ENCODE data around the gene ANXA4. TPM values are rescaled to one million over a fixed set of nuclear protein-coding genes. Genes with fewer than 3 reads are reported as not detected.

The ANXA4 gene
- total RNA-seq, 1 experiment from 2014 or later = 51.1 TPM

DNA sequence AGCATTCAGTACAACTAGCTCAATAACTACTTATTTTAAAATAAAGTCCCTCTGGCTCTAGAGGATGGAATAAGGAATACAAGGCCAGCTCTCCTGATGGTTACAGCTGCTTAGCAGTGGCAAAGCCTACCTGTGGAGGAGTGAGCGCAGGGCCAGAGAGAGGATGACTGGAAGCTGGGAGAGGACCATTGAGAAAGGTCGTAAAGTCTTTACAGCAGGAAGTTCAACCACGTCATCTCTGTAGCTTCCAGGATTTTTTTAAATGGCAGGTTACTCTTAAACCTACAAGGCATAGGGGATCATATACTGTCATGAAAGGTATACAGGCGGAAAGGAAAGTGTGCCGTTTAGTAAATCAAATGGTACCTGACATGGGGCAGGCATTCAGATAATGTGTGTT lies 26.3 kb downstream of the ANXA4 start:
- ATAC-seq (peak; percentile 52), DNase-seq (peak; percentile 51)
- Histone ChIP-seq H3K9me2 (replicated peaks; ENCODE audit: low read length) (no peaks in the 10 kb centered on the region), H3K9me3 (ENCODE audit: low read length) (no peaks in the 10 kb centered on the region), H3K9ac (ENCODE audit: low read length) (no peak overlapping the region), H3K36me3 (ENCODE audit: low read depth, low read length) (0 out of 2 replicates have a peak, but pooled peaks cover 3% of the 10 kb centered on the region), H3K27me3 (ENCODE audit: low read length) (no peaks in the 10 kb centered on the region), H3K79me2 (ENCODE audit: low read length) (peaks cover 24% of the 10 kb centered on the region; the same call in 1 of the 2 replicates), H3F3A (ENCODE audit: low read length, unreplicated experiment) (no peaks in the 10 kb centered on the region), H4K20me1 (ENCODE audit: low read length) (no peaks in the 10 kb centered on the region), H2AFZ (ENCODE audit: low read length) (no peak overlapping the region), H3K27ac (ENCODE audit: low read length) (peak overlapping the region; percentile 91), H3K4me1 (ENCODE audit: insufficient read depth, low read length) (peaks cover 78% of the 10 kb centered on the region), H3K4me2 (ENCODE audit: low read length) (0 out of 2 replicates have a peak overlapping the region, but pooled peaks have one; percentile 30), H3K4me3 (ENCODE audit: low read length) (no peak overlapping the region)
- ChIA-PET CTCF (no interaction called here), POLR2A (ENCODE audit: unreplicated experiment) (no interaction called here)
- TF ChIP-seq EZH2phosphoT487 (IDR thresholded peaks at IDR 0.05; ENCODE audit: borderline replicate concordance, low read length) (no peak), EZH2 (IDR thresholded peaks at IDR 0.05; ENCODE audit: low read length, unreplicated experiment) (no peak)
- TF ChIP-seq, protein P1, sequence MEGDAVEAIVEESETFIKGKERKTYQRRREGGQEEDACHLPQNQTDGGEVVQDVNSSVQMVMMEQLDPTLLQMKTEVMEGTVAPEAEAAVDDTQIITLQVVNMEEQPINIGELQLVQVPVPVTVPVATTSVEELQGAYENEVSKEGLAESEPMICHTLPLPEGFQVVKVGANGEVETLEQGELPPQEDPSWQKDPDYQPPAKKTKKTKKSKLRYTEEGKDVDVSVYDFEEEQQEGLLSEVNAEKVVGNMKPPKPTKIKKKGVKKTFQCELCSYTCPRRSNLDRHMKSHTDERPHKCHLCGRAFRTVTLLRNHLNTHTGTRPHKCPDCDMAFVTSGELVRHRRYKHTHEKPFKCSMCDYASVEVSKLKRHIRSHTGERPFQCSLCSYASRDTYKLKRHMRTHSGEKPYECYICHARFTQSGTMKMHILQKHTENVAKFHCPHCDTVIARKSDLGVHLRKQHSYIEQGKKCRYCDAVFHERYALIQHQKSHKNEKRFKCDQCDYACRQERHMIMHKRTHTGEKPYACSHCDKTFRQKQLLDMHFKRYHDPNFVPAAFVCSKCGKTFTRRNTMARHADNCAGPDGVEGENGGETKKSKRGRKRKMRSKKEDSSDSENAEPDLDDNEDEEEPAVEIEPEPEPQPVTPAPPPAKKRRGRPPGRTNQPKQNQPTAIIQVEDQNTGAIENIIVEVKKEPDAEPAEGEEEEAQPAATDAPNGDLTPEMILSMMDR (conservative IDR thresholded peaks at IDR 0.05; ENCODE audit: low read depth, low read length) = no peak
- BruUV-seq (replicated peaks) = no TSS peak
- intact Hi-C loops (cut with micrococcal nuclease) = no loop called here

GRCh38 chr2:69768789-69769188 lies 26.9 kb downstream of the ANXA4 start:
- Histone ChIP-seq H3K9me3 (ENCODE audit: low read length) (no peaks in the 10 kb centered on the region), H3K4me2 (ENCODE audit: low read length) (0 out of 2 replicates have a peak overlapping the region, but pooled peaks have one; percentile 30)

GRCh38 chr2:69769272-69769671 lies 27.3 kb downstream of the ANXA4 start:
- BruUV-seq (replicated peaks) = no TSS peak
- H3K9ac ChIP-seq (ENCODE audit: low read length) = peak overlapping the region; percentile 57
- peak overlapping the region; percentile 10; the same call in 1 of the 2 replicates for H3K4me2 ChIP-seq (ENCODE audit: low read length)
- ATAC-seq = no peak
- 0 out of 2 replicates have a peak, but pooled peaks cover 3% of the 10 kb centered on the region for H3K36me3 ChIP-seq (ENCODE audit: low read depth, low read length)
- peak overlapping the region; percentile 91 for H3K27ac ChIP-seq (ENCODE audit: low read length)
- DNase-seq = no peak
- H3K9me2 ChIP-seq (replicated peaks; ENCODE audit: low read length) = no peaks in the 10 kb centered on the region
- intact Hi-C loops (cut with micrococcal nuclease) = no loop called here
- H3K79me2 ChIP-seq (ENCODE audit: low read length) = peaks cover 24% of the 10 kb centered on the region; the same call in 1 of the 2 replicates
- no peaks in the 10 kb centered on the region for H3F3A ChIP-seq (ENCODE audit: low read length, unreplicated experiment)
- H4K20me1 ChIP-seq (ENCODE audit: low read length) = no peaks in the 10 kb centered on the region
- POLR2A ChIA-PET (ENCODE audit: unreplicated experiment) = no interaction called here
- no peaks in the 10 kb centered on the region for H3K9me3 ChIP-seq (ENCODE audit: low read length)
- TF ChIP-seq EZH2phosphoT487 (IDR thresholded peaks at IDR 0.05; ENCODE audit: borderline replicate concordance, low read length) = no peak
- no peak for TF ChIP-seq EZH2 (IDR thresholded peaks at IDR 0.05; ENCODE audit: low read length, unreplicated experiment)
- TF ChIP-seq, protein P1 (conservative IDR thresholded peaks at IDR 0.05; ENCODE audit: low read depth, low read length) = no peak
- H2AFZ ChIP-seq (ENCODE audit: low read length) = no peak overlapping the region
- peaks cover 80% of the 10 kb centered on the region for H3K4me1 ChIP-seq (ENCODE audit: insufficient read depth, low read length)
- CTCF ChIA-PET = no interaction called here
- no peaks in the 10 kb centered on the region for H3K27me3 ChIP-seq (ENCODE audit: low read length)
- no peak overlapping the region for H3K4me3 ChIP-seq (ENCODE audit: low read length)

More at GRCh38 chr2:69768789-69769188, 26.9 kb downstream of the ANXA4 start:
- TF ChIP-seq, protein P1 (conservative IDR thresholded peaks at IDR 0.05; ENCODE audit: low read depth, low read length) = no peak
- no peak for TF ChIP-seq EZH2 (IDR thresholded peaks at IDR 0.05; ENCODE audit: low read length, unreplicated experiment)
- TF ChIP-seq EZH2phosphoT487 (IDR thresholded peaks at IDR 0.05; ENCODE audit: borderline replicate concordance, low read length) = no peak
- ChIA-PET POLR2A (ENCODE audit: unreplicated experiment) (no interaction called here), CTCF (no interaction called here)
- H3K9ac ChIP-seq (ENCODE audit: low read length) = no peak overlapping the region
- no TSS peak for BruUV-seq (replicated peaks)
- H3F3A ChIP-seq (ENCODE audit: low read length, unreplicated experiment) = no peaks in the 10 kb centered on the region
- H2AFZ ChIP-seq (ENCODE audit: low read length) = no peak overlapping the region
- H3K79me2 ChIP-seq (ENCODE audit: low read length) = peaks cover 24% of the 10 kb centered on the region; the same call in 1 of the 2 replicates
- peaks cover 80% of the 10 kb centered on the region for H3K4me1 ChIP-seq (ENCODE audit: insufficient read depth, low read length)
- DNase-seq = no peak
- intact Hi-C loops (cut with micrococcal nuclease) = no loop called here
- 0 out of 2 replicates have a peak, but pooled peaks cover 3% of the 10 kb centered on the region for H3K36me3 ChIP-seq (ENCODE audit: low read depth, low read length)
- no peak overlapping the region for H3K4me3 ChIP-seq (ENCODE audit: low read length)
- no peak for ATAC-seq
- H4K20me1 ChIP-seq (ENCODE audit: low read length) = no peaks in the 10 kb centered on the region
- H3K27me3 ChIP-seq (ENCODE audit: low read length) = no peaks in the 10 kb centered on the region
- H3K9me2 ChIP-seq (replicated peaks; ENCODE audit: low read length) = no peaks in the 10 kb centered on the region
- peak overlapping the region; percentile 91 for H3K27ac ChIP-seq (ENCODE audit: low read length)

All from PC-3 (cell line).